CD4-positive, alpha-beta T cell treated with Interleukin-17A for 4 hours (primary cell): ENCODE data around the gene PDLIM5.
"Not testable (repeated sequence)": the region's sequence is repeated elsewhere in the genome, so short reads cannot be mapped to it uniquely, and the experiment has no call there.

Source experiments
- DNase-seq: peaks from one replicate; pipeline ENCODE4 v3.0.0-alpha.2; 2020; ENCODE audit warnings: mixed read lengths

The PDLIM5 gene

GRCh38 chr4:94451695-94452475, at the start of gene PDLIM5:
Gene PDLIM5 (plus strand): TSS chr4:94451942. CDS start chr4:94455289, 3,347 bp downstream.
- peak; percentile 94 for DNase-seq

- DNase-seq = not testable (repeated sequence)
Observed at GRCh38 chr4:94402439-94402838, 49.3 kb upstream of the PDLIM5 start.

GRCh38 chr4:94403751-94404150, 48.0 kb upstream of the PDLIM5 start:
- no peak for DNase-seq

- peak; percentile 72 for DNase-seq
Observed at GRCh38 chr4:94406668-94407437, 44.9 kb upstream of the PDLIM5 start.

- DNase-seq = no peak
Observed at GRCh38 chr4:94407846-94408245, 43.9 kb upstream of the PDLIM5 start.

- no peak for DNase-seq
Observed at GRCh38 chr4:94408549-94409374, 43.0 kb upstream of the PDLIM5 start.

GRCh38 chr4:94409375-94409679, 42.4 kb upstream of the PDLIM5 start:
- no peak for DNase-seq

GRCh38 chr4:94409962-94410361, 41.8 kb upstream of the PDLIM5 start:
- DNase-seq = no peak

GRCh38 chr4:94410678-94411206, 41.0 kb upstream of the PDLIM5 start:
- DNase-seq = no peak

- DNase-seq = no peak
Observed at GRCh38 chr4:94411296-94411695, 40.4 kb upstream of the PDLIM5 start.

GRCh38 chr4:94412019-94412657, 39.6 kb upstream of the PDLIM5 start:
- DNase-seq = no peak

GRCh38 chr4:94412658-94413038, 39.1 kb upstream of the PDLIM5 start:
- DNase-seq = no peak

GRCh38 chr4:94413085-94413840, 38.5 kb upstream of the PDLIM5 start:
- no peak for DNase-seq

GRCh38 chr4:94414907-94415306, 36.8 kb upstream of the PDLIM5 start:
- DNase-seq = no peak

GRCh38 chr4:94415448-94415847, 36.3 kb upstream of the PDLIM5 start:
- no peak for DNase-seq

- no peak for DNase-seq
Observed at GRCh38 chr4:94416335-94416734, 35.4 kb upstream of the PDLIM5 start.

- no peak for DNase-seq
Observed at GRCh38 chr4:94416981-94417380, 34.8 kb upstream of the PDLIM5 start.

- no peak for DNase-seq
Observed at GRCh38 chr4:94419549-94419948, 32.2 kb upstream of the PDLIM5 start.

- no peak for DNase-seq
Observed at GRCh38 chr4:94419956-94420355, 31.8 kb upstream of the PDLIM5 start.

- DNase-seq = no peak
Observed at GRCh38 chr4:94420356-94420755, 31.4 kb upstream of the PDLIM5 start.

GRCh38 chr4:94426783-94427182, 25.0 kb upstream of the PDLIM5 start:
- DNase-seq = no peak

GRCh38 chr4:94428884-94429283, 22.9 kb upstream of the PDLIM5 start:
- DNase-seq = no peak
